Measurements from ENCODE around the gene AKT3.

DNA sequence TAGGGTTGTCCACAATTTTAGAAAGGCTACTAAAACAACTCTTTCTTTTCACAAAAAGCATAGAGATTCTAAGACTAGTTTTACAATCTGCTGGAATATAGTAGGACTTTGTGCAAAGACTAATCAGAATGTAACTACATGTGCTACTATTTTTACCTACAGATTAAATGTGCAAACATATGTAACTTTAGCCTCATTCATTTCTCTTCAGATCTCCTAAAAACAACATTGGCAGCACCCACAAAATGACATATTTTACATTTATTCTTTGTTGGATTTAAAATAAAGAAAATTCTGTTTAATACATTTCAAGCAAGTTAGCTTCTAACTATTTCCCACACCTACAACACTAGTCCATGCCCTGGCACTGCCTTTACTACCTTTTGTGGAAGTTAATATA is 292.2 kb downstream of the AKT3 start:
- TF ChIP-seq, protein P1, sequence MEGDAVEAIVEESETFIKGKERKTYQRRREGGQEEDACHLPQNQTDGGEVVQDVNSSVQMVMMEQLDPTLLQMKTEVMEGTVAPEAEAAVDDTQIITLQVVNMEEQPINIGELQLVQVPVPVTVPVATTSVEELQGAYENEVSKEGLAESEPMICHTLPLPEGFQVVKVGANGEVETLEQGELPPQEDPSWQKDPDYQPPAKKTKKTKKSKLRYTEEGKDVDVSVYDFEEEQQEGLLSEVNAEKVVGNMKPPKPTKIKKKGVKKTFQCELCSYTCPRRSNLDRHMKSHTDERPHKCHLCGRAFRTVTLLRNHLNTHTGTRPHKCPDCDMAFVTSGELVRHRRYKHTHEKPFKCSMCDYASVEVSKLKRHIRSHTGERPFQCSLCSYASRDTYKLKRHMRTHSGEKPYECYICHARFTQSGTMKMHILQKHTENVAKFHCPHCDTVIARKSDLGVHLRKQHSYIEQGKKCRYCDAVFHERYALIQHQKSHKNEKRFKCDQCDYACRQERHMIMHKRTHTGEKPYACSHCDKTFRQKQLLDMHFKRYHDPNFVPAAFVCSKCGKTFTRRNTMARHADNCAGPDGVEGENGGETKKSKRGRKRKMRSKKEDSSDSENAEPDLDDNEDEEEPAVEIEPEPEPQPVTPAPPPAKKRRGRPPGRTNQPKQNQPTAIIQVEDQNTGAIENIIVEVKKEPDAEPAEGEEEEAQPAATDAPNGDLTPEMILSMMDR (IDR thresholded peaks at IDR 0.05): no peak
- TF ChIP-seq EP300 (IDR thresholded peaks at IDR 0.05) (no peak), POLR2A (IDR thresholded peaks at IDR 0.05) (no peak)
